Measurements from ENCODE around the gene DPY19L1.

GRCh38 chr7:34946486-34946885 lies 90.8 kb downstream of the DPY19L1 start:
- TF ChIP-seq CTCF (IDR thresholded peaks at IDR 0.05), result no peak
- no peak for TF ChIP-seq POLR2A (IDR thresholded peaks at IDR 0.05)

All from Peyer's patch (tissue), 4 donors.